Stimulated activated CD4-positive, alpha-beta T cell treated with anti-CD3 and anti-CD28 coated beads, Interleukin-12 subunit alpha, Interleukin-12 subunit beta, amount 100 ng/mL, for 24 hours (primary cell): Measurements from ENCODE around the gene RAB1A.
A peak's percentile ranks its signal among the peaks of the same experiment; 100 is the strongest.
"Not testable (repeated sequence)": the region's sequence is repeated elsewhere in the genome, so short reads cannot be mapped to it uniquely, and the experiment has no call there.

ENCODE experiments used
- DNase-seq, 2 experiments: peaks; one replicate each; pipeline ENCODE4 v3.0.0-alpha.2; 2020; ENCODE audit warnings: low read depth in 2 of 2

The RAB1A gene

GRCh38 chr2:65129826-65130663 lies at the start of gene RAB1A:
Gene RAB1A (minus strand): TSS chr2:65130106. CDS start chr2:65129915, 191 bp downstream.
- DNase-seq: peak; percentile 97 to 99

DNA sequence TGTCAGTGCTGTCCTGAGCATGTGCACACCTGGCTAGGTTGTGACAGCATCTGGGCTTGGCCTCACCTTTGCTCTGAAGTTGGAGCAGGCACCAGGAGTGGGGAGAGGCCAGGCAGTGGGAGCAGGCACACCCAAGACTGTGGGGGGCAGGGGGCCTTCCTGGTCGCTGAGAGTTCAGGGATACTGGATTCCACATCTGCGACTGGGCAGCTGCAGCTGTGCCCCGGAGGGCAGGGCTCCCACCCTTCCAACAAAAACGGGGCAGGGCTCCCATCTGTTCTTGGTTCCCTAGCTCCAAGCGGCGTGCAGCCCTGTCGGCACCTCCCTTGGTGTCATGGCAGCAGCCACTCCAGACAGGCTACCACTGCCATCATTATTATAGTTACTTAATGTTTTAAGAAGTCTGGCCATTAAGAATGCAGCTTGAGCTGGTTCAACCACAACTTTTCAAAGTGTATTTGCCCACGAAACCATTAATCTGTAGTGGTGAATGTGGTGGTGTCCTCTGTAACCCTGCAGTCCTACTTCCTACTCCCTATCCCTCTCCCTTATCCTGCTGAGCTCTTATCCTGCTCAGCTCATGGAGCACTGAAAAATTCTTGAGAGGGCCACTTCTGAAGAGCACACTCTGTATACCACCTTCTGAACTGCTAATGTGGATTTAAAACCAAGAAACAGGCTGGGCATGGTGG lies 48.0 kb upstream of the RAB1A start:
- DNase-seq: no peak

DNA sequence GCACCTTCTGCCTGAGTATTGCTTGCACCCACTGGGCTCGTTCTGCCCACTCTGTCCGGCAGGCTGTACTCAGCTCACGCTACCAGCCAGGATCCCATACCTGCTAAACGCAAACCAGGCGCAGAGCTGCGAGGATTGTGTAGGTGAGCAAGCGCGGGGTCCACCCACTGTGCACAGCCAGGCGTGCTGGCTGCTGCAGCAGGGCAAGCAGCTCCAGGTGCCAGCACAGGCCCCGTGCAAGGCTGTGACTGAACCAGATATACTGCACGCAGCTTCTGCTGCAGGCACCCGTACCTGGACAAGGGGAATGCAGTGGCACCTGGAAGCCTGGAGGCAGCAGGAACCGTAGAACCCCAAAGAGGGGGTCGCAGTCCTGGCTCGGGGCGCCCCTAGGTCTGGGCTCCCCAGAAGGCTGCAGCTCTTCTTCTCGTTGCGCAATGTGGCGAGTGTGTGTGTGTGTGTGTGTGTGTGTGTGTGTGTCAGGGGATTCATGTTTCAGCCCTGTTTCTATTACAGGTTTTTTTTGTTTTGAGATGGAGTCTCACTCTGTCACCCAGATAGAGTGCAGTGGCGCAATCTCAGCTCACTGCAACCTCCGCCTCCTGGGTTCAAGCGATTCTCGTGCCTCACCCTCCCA lies 46.1 kb upstream of the RAB1A start:
- DNase-seq: no peak

GRCh38 chr2:65174031-65174430 lies 44.1 kb upstream of the RAB1A start:
- DNase-seq: not testable (repeated sequence)

DNA sequence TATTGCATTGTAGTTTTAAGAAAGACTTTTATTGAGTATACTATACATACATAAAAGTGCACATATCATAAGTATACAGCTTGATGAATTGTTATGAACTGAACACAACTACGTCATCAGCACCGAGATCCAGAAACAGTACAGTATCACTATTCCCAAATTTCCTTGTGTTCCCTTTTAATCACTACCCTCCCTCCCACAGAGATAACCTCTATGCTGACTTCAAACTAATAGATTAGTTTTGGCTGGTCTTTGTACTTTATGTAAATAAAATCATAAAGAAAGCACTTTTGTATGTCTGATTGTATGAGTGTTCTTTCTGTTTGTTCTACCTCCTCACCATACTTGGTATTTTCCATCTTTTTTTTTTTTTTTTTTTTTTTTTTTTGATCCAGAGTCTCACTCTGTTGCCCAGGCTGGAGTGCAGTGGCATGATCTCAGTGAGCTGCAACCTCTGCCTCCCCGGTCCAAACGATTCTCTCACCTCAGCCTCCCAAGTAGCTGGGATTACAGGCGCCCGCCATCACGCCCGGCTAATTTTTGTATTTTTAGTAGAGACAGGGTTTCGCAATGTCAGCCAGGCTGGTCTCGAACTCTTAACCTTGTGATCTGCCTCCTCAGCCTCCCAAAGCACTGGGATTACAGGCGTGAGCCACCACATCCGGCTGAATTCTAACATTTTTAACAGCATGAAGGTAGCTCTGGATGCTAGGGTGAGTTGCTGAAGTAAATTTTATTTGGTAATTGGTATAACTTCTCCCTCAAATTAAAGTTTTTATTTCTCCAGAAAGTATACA lies 43.3 kb upstream of the RAB1A start:
- DNase-seq: no peak

DNA sequence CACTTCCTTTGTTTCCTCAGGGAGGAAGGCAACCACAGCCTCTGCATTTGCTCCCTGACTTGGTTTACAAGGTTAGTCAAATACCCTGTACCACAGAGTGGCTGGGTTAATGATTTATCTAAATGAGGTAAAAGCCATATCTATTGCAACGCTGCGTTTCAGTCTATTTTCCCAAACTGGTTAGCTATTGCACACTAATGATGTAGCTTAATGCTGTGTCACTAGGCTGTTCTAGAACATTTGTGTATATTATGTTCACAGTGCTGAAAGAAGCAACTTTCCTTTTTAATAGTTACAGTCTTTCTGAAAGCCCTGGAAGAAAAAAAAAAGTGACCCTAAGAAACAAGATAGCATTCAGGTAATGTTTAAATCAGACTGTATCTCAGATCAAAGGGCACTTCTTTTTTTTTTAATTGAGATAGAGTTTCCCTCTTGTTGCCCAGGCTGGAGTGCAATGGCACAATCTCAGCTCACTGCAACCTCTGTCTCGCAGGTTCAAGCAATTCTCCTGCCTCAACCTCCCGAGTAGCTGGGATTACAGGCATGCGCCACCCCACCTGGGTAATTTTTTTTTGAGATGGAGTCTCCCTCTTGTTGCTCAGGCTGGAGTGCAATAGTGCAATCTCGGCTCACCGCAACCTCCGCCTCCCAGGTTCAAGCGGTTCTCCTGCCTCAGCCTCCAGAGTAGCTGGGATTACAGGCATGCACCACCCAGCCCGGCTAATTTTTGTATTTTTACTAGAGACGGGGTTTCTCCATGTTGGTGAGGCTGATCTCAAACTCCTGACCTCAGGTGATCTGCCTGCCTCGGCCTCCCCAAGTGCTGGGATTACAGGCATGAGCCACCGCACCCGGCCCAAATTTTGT lies 40.9 kb upstream of the RAB1A start:
- DNase-seq: not testable (repeated sequence)

- DNase-seq: no peak
These were observed 39.8 kb upstream of the RAB1A start for GRCh38 chr2:65169760-65170136.

GRCh38 chr2:65165558-65165957 lies 35.7 kb upstream of the RAB1A start:
- DNase-seq: no peak

DNA sequence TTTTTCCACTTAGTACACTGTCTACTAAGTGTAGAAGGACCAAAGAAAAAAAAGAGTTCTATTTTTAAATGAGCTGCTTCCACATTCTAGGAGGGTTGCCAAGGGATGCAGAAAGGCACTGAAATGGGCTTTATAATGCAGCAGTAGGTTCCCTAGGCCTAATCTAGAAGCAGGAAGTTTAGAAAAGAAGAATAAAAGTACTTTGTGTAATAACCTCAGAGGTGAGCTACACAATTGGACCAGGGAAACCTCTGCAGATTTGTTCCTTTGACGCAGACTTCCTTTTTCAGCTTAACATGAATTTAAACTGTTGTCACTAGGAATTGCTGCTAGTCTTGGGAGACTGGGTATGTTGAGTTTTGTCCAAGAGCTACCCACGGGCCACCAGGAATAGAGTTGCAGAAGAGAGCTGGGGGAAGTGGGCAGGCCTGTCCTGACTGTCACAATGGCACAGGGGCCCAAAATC lies 34.6 kb upstream of the RAB1A start:
- no peak for DNase-seq

GRCh38 chr2:65161551-65162100 lies 31.7 kb upstream of the RAB1A start:
- no peak for DNase-seq

GRCh38 chr2:65159906-65160305 lies 30.0 kb upstream of the RAB1A start:
- no peak for DNase-seq

DNA sequence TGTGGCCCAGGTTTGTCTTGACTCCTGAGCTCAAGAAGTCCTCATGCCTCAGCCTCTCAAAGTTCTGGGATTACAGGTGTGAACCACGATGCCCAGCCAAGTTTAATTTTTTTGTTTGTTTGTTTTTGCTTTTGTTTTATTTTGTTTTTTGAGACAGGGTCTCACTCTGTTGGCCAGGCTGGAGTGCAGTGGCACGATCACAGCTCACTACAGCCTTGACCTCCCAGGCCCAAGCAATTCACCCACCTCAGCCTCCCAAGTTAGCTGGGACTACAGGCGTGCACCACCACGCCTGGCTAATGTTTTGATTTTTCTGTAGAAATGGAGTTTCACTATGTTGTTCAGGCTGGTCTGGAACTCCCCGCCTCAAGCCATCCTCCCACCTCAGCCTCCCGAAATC lies 29.4 kb upstream of the RAB1A start:
- no peak for DNase-seq

GRCh38 chr2:65158557-65158956 lies 28.7 kb upstream of the RAB1A start:
- DNase-seq: no peak

DNA sequence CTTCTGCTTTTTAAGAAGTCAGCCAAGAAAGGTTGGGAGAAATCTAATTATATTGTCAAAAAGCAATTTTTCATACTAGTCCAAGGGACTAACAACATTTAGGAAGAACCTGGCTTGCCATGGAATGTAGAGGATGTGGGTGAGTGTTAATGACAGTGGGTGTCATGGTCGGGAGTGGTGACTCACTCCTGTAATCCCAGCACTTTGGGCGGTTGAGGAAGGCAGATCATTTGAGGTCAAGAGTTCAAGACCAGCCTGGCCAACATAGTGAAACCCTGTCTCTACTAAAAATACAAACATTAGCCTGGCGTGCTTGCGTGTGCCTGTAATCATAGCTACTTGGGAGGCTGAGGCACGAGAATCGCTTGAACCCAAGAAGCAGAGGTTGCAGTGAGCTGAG lies 27.9 kb upstream of the RAB1A start:
- not testable (repeated sequence) for DNase-seq

DNA sequence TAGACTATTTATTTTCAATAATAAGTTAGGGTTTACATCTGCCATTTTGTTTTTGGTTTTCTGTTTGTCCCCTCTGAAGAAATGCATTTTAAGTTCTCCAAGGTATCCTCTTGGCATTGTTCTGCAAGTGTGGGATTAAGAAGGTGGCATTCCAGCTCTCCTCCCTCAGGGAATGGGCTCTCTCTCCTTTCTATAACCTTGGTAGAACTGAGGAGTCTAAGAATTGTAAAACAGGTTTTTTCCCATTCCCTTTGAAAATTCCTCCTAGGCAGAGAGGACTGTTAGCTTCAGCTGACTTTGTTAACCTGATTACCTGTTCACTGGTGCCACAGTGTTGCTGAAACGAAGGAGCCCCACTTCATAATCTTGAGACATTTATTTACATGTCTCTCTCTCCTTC lies 26.1 kb upstream of the RAB1A start:
- no peak for DNase-seq

DNA sequence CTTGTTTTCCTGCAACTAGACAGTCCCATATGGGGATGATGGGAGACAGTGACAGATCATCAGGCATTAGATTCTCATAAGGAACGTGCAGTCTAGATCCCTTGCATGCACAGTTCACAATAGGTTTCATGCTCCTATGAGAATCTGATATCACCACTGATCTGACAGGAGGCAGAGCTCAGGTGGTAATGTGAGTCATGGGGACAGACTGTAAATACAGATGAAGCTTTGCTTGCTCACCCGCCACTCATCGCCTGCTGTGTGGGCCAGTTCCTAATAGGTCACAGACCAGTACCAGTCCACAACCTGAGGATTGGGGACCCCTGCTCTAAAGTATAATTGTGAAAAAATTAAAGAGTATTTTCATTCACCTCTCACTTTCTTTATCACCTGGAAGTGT lies 23.6 kb upstream of the RAB1A start:
- no peak for DNase-seq

GRCh38 chr2:65146078-65146477 lies 16.2 kb upstream of the RAB1A start:
- no peak for DNase-seq

DNA sequence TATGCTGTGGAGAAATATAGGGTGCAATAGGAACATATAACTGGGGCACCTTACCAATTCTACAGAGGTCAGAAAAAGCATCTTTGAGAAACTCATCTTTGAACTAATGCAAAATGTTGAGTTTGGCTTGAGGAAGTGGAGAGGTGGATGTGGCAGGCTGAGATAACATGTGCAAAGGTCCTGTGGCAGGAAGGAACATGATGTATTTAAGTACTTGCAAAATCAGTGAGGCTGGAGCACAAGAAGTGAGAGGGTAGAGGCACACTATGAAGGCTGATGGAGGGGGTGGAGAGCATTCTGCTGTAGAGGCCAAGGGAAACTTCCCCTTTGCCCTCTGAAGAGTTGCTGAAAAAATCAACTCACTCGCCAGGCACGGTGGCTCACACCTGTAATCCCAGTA lies 14.7 kb upstream of the RAB1A start:
- DNase-seq: no peak

DNA sequence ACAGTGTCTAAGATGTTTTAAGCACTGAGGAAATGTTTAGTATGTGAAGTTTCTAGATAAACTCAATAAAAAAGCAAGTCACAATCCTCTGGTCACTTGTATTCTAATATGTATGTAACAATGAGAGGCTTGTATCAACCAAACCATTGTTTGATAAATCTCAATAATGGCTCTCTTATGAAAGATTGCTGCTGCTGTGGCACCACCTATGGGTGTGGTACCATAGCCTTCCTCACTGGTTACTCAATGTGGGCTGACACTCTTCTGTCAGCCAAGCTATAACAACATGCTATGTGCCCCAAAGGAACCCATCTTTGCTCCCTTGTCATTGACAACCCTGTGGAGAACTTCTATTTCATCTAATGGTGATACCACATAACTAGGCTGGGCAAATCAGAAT lies 12.6 kb upstream of the RAB1A start:
- no peak for DNase-seq

- no peak for DNase-seq
These were observed 7.4 kb upstream of the RAB1A start for GRCh38 chr2:65137197-65137775.
